ENCODE measurements around the gene ABCA2.

The ABCA2 gene

GRCh38 chr9:137026828-137027227 is 1.2 kb downstream of the ABCA2 start:
- Histone ChIP-seq H3K27ac (ENCODE audit: low read depth, low read length) (no peak overlapping the region), H3K9ac (ENCODE audit: low read depth, low read length) (no peak overlapping the region), H3K4me1 (ENCODE audit: insufficient read depth, low read length) (no peaks in the 10 kb centered on the region), H3K9me3 (ENCODE audit: insufficient read depth, low read depth, low read length) (no peaks in the 10 kb centered on the region), H3K27me3 (ENCODE audit: insufficient read depth, low read length) (peaks cover 22% of the 10 kb centered on the region), H3K36me3 (ENCODE audit: insufficient read depth, low read length) (no peaks in the 10 kb centered on the region), H3K4me3 (ENCODE audit: low read length) (no peak overlapping the region)
- 90% methylated on average over 4 of the region's 4 CpGs for WGBS

DNA sequence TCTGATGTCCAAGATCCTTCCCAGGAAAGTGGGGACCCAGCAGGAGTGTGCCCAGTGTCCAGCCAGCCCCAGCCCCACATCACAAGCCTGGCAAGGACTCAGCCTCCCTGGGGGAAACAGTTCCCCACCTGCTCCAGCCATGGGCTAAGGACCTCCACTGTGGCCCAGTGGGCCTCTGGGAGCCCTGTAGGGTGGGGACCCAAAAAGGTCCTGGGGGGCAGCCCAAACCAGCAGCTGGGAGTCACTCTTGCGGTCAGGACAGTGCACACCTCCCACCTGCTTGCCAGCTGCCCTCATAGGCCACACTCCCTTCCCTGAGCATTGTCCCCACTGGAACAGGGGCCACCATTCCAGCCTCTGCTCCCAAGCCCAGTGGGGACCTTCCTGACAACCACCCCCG is 1.7 kb downstream of the ABCA2 start:
- Histone ChIP-seq H3K36me3 (ENCODE audit: insufficient read depth, low read length) (no peaks in the 10 kb centered on the region), H3K27ac (ENCODE audit: low read depth, low read length) (no peak overlapping the region), H3K27me3 (ENCODE audit: insufficient read depth, low read length) (peaks cover 22% of the 10 kb centered on the region), H3K9me3 (ENCODE audit: insufficient read depth, low read depth, low read length) (no peaks in the 10 kb centered on the region), H3K4me3 (ENCODE audit: low read length) (no peak overlapping the region), H3K9ac (ENCODE audit: low read depth, low read length) (no peak overlapping the region), H3K4me1 (ENCODE audit: insufficient read depth, low read length) (no peaks in the 10 kb centered on the region)
- 91% methylated on average over 2 of the region's 2 CpGs for WGBS

GRCh38 chr9:137025517-137025966 is 2.5 kb downstream of the ABCA2 start:
- H3K27ac ChIP-seq (ENCODE audit: low read depth, low read length): no peak overlapping the region
- H3K9ac ChIP-seq (ENCODE audit: low read depth, low read length): no peak overlapping the region
- WGBS: 87% methylated on average over 21 of the region's 21 CpGs
- H3K4me1 ChIP-seq (ENCODE audit: insufficient read depth, low read length): no peaks in the 10 kb centered on the region
- peaks cover 22% of the 10 kb centered on the region for H3K27me3 ChIP-seq (ENCODE audit: insufficient read depth, low read length)
- H3K4me3 ChIP-seq (ENCODE audit: low read length): no peak overlapping the region
- no peaks in the 10 kb centered on the region for H3K9me3 ChIP-seq (ENCODE audit: insufficient read depth, low read depth, low read length)
- H3K36me3 ChIP-seq (ENCODE audit: insufficient read depth, low read length): no peaks in the 10 kb centered on the region

- no peak overlapping the region for H3K4me3 ChIP-seq (ENCODE audit: low read length)
- WGBS: 79% methylated on average over 15 of the region's 15 CpGs
- no peaks in the 10 kb centered on the region for H3K4me1 ChIP-seq (ENCODE audit: insufficient read depth, low read length)
- H3K27me3 ChIP-seq (ENCODE audit: insufficient read depth, low read length): peaks cover 15% of the 10 kb centered on the region
- no peaks in the 10 kb centered on the region for H3K9me3 ChIP-seq (ENCODE audit: insufficient read depth, low read depth, low read length)
- no peak overlapping the region for H3K27ac ChIP-seq (ENCODE audit: low read depth, low read length)
- no peaks in the 10 kb centered on the region for H3K36me3 ChIP-seq (ENCODE audit: insufficient read depth, low read length)
- no peak overlapping the region for H3K9ac ChIP-seq (ENCODE audit: low read depth, low read length)
Measured at GRCh38 chr9:137023583-137023991, 4.5 kb downstream of the ABCA2 start.

GRCh38 chr9:137023157-137023556 is 4.9 kb downstream of the ABCA2 start:
- Histone ChIP-seq H3K9me3 (ENCODE audit: insufficient read depth, low read depth, low read length) (no peaks in the 10 kb centered on the region), H3K4me3 (ENCODE audit: low read length) (no peak overlapping the region), H3K36me3 (ENCODE audit: insufficient read depth, low read length) (no peaks in the 10 kb centered on the region), H3K27me3 (ENCODE audit: insufficient read depth, low read length) (peaks cover 12% of the 10 kb centered on the region), H3K9ac (ENCODE audit: low read depth, low read length) (no peak overlapping the region), H3K4me1 (ENCODE audit: insufficient read depth, low read length) (no peaks in the 10 kb centered on the region), H3K27ac (ENCODE audit: low read depth, low read length) (no peak overlapping the region)
- WGBS: 85% methylated on average over 7 of the region's 7 CpGs

DNA sequence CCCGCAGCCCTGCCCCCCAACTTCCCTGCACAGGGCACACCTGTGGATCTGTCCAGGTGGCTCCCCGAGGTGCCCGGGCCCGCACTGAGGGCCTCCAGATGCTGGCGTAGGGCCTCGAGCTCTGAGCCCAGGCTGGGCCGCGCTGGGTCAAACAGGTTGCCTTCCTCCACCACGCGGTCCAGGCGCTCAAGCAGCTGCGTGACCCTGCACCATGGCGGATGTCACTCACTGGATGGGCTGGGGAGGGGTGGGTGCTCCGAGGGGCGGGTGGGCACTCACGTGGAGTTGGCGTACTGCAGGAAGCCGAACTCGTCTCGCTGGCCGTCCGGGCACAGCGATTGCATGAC is 5.4 kb downstream of the ABCA2 start:
- Histone ChIP-seq H3K27me3 (ENCODE audit: insufficient read depth, low read length) (peaks cover 11% of the 10 kb centered on the region), H3K36me3 (ENCODE audit: insufficient read depth, low read length) (no peaks in the 10 kb centered on the region), H3K9me3 (ENCODE audit: insufficient read depth, low read depth, low read length) (no peaks in the 10 kb centered on the region), H3K9ac (ENCODE audit: low read depth, low read length) (no peak overlapping the region), H3K27ac (ENCODE audit: low read depth, low read length) (no peak overlapping the region), H3K4me1 (ENCODE audit: insufficient read depth, low read length) (no peaks in the 10 kb centered on the region), H3K4me3 (ENCODE audit: low read length) (no peak overlapping the region)
- WGBS: 95% methylated on average over 23 of the region's 23 CpGs

DNA sequence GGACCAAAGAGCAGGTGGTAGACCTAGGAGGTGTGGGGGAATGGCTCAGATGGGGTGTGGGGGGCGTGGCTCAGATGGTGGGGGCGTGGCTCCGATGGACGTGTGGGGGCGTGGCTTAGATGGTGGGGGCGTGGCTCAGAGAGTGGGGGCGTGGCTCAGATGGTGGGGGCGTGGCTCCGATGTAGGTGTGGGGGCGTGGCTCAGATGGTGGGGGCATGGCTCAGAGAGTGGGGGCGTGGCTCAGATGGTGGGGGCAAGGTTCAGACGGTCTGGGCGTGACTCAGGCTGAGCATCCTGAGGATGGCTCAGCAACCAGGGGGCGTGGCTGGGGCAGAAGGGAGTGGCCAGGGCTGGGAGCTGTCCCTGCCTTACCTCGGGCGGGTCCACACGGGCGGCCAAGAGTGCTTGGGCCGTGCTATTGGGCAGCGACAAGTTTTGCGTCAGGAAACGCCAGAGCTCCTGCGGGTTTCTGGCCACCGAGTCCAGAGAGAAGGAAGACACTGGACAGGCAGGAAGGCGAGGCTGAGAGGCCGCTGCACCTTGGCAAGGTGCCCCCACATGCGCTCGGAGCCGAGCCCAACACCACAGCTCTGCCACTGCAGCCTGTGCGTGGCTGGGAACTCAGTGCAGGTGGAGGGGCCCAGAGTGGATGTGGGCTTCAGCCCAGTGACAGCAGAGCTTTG is 5.9 kb downstream of the ABCA2 start:
- WGBS: 48% methylated on average over 30 of the region's 30 CpGs
- H3K27me3 ChIP-seq (ENCODE audit: insufficient read depth, low read length): peaks cover 6% of the 10 kb centered on the region
- H3K36me3 ChIP-seq (ENCODE audit: insufficient read depth, low read length): no peaks in the 10 kb centered on the region
- no peaks in the 10 kb centered on the region for H3K9me3 ChIP-seq (ENCODE audit: insufficient read depth, low read depth, low read length)
- H3K27ac ChIP-seq (ENCODE audit: low read depth, low read length): no peak overlapping the region
- H3K4me3 ChIP-seq (ENCODE audit: low read length): no peak overlapping the region
- H3K4me1 ChIP-seq (ENCODE audit: insufficient read depth, low read length): no peaks in the 10 kb centered on the region
- no peak overlapping the region for H3K9ac ChIP-seq (ENCODE audit: low read depth, low read length)

DNA sequence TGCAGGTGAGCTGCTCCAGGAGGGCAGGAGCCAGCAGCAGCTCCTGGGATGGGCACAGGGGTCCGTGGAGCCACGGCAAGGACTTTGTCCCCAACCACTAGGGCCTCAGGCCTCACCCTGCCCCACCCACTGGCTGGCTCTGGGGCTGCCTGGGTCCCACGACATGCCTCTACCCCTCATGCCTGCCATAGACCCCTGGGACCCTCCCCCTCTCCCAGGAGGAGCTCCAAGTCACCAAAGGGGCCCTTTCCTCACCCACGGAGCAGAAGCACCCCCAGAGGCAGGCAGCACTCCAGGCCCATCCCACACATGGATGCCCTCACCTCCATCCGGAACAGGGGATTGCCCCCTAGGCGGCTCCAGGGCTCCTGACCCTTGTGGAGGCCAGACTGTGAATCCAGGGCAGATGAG is 6.5 kb downstream of the ABCA2 start:
- H3K9me3 ChIP-seq (ENCODE audit: insufficient read depth, low read depth, low read length): no peaks in the 10 kb centered on the region
- no peaks in the 10 kb centered on the region for H3K36me3 ChIP-seq (ENCODE audit: insufficient read depth, low read length)
- peaks cover under 1% of the 10 kb centered on the region; the same call in 1 of the 2 replicates for H3K27me3 ChIP-seq (ENCODE audit: insufficient read depth, low read length)
- no peak overlapping the region for H3K4me3 ChIP-seq (ENCODE audit: low read length)
- no peak overlapping the region for H3K27ac ChIP-seq (ENCODE audit: low read depth, low read length)
- no peaks in the 10 kb centered on the region for H3K4me1 ChIP-seq (ENCODE audit: insufficient read depth, low read length)
- 85% methylated on average over 6 of the region's 6 CpGs for WGBS
- no peak overlapping the region for H3K9ac ChIP-seq (ENCODE audit: low read depth, low read length)

- no peak overlapping the region for H3K4me3 ChIP-seq (ENCODE audit: low read length)
- no peaks in the 10 kb centered on the region for H3K4me1 ChIP-seq (ENCODE audit: insufficient read depth, low read length)
- H3K9ac ChIP-seq (ENCODE audit: low read depth, low read length): no peak overlapping the region
- no peaks in the 10 kb centered on the region for H3K9me3 ChIP-seq (ENCODE audit: insufficient read depth, low read depth, low read length)
- H3K27me3 ChIP-seq (ENCODE audit: insufficient read depth, low read length): no peaks in the 10 kb centered on the region
- 93% methylated on average over 32 of the region's 32 CpGs for WGBS
- no peaks in the 10 kb centered on the region for H3K36me3 ChIP-seq (ENCODE audit: insufficient read depth, low read length)
- no peak overlapping the region for H3K27ac ChIP-seq (ENCODE audit: low read depth, low read length)
Measured at GRCh38 chr9:137020771-137021567, 7.1 kb downstream of the ABCA2 start.

GRCh38 chr9:137019891-137020683 is 8.0 kb downstream of the ABCA2 start:
- no peak overlapping the region for H3K9ac ChIP-seq (ENCODE audit: low read depth, low read length)
- H3K4me1 ChIP-seq (ENCODE audit: insufficient read depth, low read length): no peaks in the 10 kb centered on the region
- H3K9me3 ChIP-seq (ENCODE audit: insufficient read depth, low read depth, low read length): no peaks in the 10 kb centered on the region
- H3K27ac ChIP-seq (ENCODE audit: low read depth, low read length): no peak overlapping the region
- WGBS: 91% methylated on average over 34 of the region's 34 CpGs
- H3K27me3 ChIP-seq (ENCODE audit: insufficient read depth, low read length): no peaks in the 10 kb centered on the region
- H3K4me3 ChIP-seq (ENCODE audit: low read length): no peak overlapping the region
- no peaks in the 10 kb centered on the region for H3K36me3 ChIP-seq (ENCODE audit: insufficient read depth, low read length)
